NT2/D1 (cell line): Measurements from ENCODE around the gene CCDC69.
"Not testable (repeated sequence)": the region's sequence is repeated elsewhere in the genome, so short reads cannot be mapped to it uniquely, and the experiment has no call there.

Source experiments
- DNase-seq: peaks from one replicate; pipeline ENCODE4 v3.0.0-alpha.2; 2011; ENCODE audit warnings: low read depth, low spot score
- H3K27me3 ChIP-seq: 2 replicates; pipeline ENCODE4 v1.6.0; 2011; ENCODE audit warnings: mild to moderate bottlenecking; ENCODE audit not compliant: insufficient read length, insufficient read depth
- H3K36me3 ChIP-seq: 2 replicates; pipeline ENCODE4 v1.6.1; 2011; ENCODE audit warnings: mild to moderate bottlenecking, low read length, mixed read lengths; ENCODE audit not compliant: insufficient read depth, insufficient read length
- H3K4me1 ChIP-seq: 2 replicates; pipeline ENCODE4 v1.5.1; 2011; ENCODE audit not compliant: insufficient read depth, insufficient read length
- H3K4me3 ChIP-seq: 2 replicates; pipeline ENCODE4 v1.5.1; 2011; ENCODE audit warnings: low read depth; ENCODE audit not compliant: insufficient read length
- H3K9ac ChIP-seq: 2 replicates; pipeline ENCODE4 v1.6.0; 2011; ENCODE audit warnings: low read depth; ENCODE audit not compliant: insufficient read length
- H3K9me3 ChIP-seq: 2 replicates; pipeline ENCODE4 v1.5.1; 2011; ENCODE audit warnings: mild to moderate bottlenecking, low read length; ENCODE audit not compliant: insufficient read depth
- SUZ12 ChIP-seq: IDR thresholded peaks from 2 replicates; pipeline ENCODE4 v1.6.1; 2011; ENCODE audit not compliant: insufficient read length, insufficient read depth; ENCODE audit errors: extremely low read depth
- YY1 ChIP-seq: IDR thresholded peaks from 2 replicates; pipeline ENCODE4 v1.6.1; 2011; ENCODE audit not compliant: insufficient read length, insufficient read depth
- ZNF274 ChIP-seq: IDR thresholded peaks from 2 replicates; pipeline ENCODE4 v1.6.1; 2011; ENCODE audit warnings: mild to moderate bottlenecking, low read depth, low read length

The CCDC69 gene

DNA sequence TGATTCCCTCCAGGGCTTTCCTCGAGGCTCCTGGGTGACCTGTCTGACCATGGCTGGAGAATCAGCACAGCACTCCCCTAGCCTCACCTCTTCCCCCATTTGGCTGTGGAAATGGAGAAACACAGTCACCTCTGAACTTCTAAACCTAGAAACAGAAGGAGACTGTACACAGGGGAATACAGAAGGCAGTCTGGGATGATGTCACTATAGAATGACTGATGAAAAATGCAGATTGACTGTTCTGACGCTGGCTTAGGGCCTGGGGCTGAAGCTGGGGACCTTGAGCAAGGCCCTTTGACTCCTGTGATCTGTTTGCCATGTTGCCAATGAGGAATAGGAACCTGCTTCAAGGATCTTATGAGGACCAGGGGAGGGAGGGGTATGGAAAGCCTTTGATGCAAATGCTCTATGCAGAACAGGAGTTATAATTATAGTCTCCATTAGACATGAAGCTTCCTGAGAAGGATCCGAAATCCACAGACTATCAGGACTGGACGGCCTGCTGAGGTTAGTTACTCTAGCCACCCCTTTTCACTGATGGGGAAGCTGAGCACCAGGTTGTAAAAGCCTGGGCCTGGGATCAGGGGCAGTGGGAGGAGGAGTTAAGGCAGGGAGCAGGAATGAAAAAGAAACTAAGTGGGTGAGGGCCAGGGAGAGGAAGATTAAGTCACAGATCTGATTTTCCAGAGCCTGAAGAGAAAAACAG is 41.9 kb downstream of the CCDC69 start:
- no peaks in the 10 kb centered on the region for H3K9me3 ChIP-seq
- no peaks in the 10 kb centered on the region for H3K36me3 ChIP-seq
- H3K27me3 ChIP-seq, result no peaks in the 10 kb centered on the region
- DNase-seq, result no peak
- TF ChIP-seq YY1 (no peak), SUZ12 (no peak), ZNF274 (no peak)
- no peak overlapping the region for H3K9ac ChIP-seq
- H3K4me3 ChIP-seq, result no peak overlapping the region
- H3K4me1 ChIP-seq, result no peaks in the 10 kb centered on the region

DNA sequence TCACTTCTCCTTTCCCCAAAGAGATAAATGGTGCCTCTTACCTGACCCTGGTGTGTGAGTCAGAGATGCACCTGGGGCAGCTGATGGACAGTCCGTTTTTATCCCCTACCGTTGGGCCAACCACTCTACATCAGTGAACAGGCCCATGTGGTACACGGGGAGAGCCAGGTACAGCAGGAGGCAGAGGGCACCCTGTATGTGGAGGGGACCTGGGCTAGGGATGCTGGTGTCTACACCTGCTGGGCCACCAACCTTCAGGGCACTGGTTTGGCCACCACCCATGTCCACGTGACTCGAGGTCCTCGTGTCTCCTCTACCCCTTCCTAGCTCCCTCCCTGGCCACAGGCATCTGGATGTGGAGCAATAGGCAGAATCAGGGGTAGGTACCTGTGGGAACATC is 43.6 kb downstream of the CCDC69 start:
- no peak for DNase-seq
- Histone ChIP-seq H3K36me3 (no peaks in the 10 kb centered on the region), H3K4me3 (no peak overlapping the region), H3K9me3 (no peaks in the 10 kb centered on the region), H3K4me1 (no peaks in the 10 kb centered on the region), H3K27me3 (no peaks in the 10 kb centered on the region), H3K9ac (no peak overlapping the region)
- TF ChIP-seq SUZ12 (no peak), YY1 (no peak), ZNF274 (no peak)

DNA sequence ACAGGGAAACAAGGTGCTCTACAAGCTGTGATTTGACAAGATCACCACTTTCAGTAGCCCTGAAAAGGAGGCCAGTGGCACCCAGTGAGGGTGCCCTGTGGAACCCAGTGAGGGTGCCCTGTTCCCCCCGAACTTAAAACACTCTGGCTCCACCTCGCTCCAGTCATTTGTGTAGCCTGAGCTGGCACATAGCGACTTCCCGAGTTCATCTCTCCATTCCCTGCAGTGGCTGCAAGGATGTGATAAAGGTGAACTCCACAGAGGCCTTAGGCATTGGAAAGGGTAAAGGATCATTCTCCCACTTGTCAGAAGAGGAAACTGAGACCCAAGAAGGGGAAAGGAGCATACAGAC is 44.4 kb downstream of the CCDC69 start:
- no peaks in the 10 kb centered on the region for H3K9me3 ChIP-seq
- no peaks in the 10 kb centered on the region for H3K4me1 ChIP-seq
- no peaks in the 10 kb centered on the region for H3K27me3 ChIP-seq
- no peaks in the 10 kb centered on the region for H3K36me3 ChIP-seq
- H3K4me3 ChIP-seq, result no peak overlapping the region
- TF ChIP-seq ZNF274 (no peak), YY1 (no peak), SUZ12 (no peak)
- no peak for DNase-seq
- no peak overlapping the region for H3K9ac ChIP-seq

DNA sequence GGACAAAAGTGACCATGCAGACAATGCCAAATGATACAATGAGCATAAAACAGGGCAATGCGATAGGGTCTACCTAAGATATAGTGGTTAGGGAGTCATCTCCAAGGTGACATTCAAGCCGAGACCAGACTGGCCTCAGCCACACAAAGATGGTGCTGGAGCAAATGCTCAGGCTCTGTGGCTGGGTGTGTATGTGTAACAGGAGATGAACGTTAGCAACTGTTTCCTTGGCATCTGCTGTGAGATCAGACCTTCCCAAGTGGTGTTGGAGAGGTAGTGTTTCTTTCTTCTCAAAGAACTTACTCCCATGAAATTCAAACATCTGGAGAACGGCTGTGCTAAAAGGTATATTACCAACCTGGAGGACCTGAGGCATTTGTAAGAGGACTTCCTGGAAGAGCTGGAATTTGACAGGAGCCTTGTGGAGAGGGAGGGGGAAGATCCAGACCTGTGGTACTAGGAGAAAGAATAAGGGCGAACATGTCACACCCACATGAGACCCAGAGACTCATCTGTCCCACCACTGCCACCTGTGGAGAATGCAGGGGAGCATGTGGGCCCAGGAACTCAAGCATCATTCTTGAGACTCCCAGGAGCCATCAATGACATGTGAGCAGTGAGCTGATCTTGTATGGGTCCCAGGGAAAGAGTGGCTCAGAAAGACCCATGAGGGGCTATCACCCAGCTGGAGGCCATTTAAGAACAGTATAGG is 45.0 kb downstream of the CCDC69 start:
- H3K9ac ChIP-seq, result no peak overlapping the region
- no peak overlapping the region for H3K4me3 ChIP-seq
- no peaks in the 10 kb centered on the region for H3K9me3 ChIP-seq
- no peak for DNase-seq
- TF ChIP-seq YY1 (no peak), ZNF274 (no peak), SUZ12 (no peak)
- H3K36me3 ChIP-seq, result no peaks in the 10 kb centered on the region
- peaks cover 4% of the 10 kb centered on the region for H3K4me1 ChIP-seq
- H3K27me3 ChIP-seq, result no peaks in the 10 kb centered on the region

DNA sequence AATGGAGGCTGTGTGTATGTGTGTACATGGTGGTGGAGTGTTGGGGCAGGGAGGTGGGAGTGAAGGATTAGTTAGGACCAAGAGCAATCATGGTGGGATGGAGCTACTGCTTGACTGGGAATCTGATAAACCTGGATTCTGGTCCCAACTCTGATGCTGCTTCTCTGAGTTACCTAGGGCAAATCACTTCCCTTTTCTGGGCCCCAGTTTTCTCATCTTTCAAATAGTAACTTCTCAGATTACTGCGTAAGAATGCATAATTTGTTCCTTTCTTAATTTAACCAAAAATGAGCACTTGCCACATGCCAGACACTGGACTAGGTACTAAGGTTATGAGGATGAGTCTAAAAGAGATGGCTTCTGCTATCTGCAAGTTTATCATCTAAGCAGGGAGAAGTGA is 45.5 kb downstream of the CCDC69 start:
- H3K9ac ChIP-seq, result no peak overlapping the region
- no peak for TF ChIP-seq YY1
- H3K36me3 ChIP-seq, result no peaks in the 10 kb centered on the region
- DNase-seq, result no peak
- H3K27me3 ChIP-seq, result no peaks in the 10 kb centered on the region
- no peak overlapping the region for H3K4me3 ChIP-seq
- H3K4me1 ChIP-seq, result peaks cover 5% of the 10 kb centered on the region
- no peaks in the 10 kb centered on the region for H3K9me3 ChIP-seq

DNA sequence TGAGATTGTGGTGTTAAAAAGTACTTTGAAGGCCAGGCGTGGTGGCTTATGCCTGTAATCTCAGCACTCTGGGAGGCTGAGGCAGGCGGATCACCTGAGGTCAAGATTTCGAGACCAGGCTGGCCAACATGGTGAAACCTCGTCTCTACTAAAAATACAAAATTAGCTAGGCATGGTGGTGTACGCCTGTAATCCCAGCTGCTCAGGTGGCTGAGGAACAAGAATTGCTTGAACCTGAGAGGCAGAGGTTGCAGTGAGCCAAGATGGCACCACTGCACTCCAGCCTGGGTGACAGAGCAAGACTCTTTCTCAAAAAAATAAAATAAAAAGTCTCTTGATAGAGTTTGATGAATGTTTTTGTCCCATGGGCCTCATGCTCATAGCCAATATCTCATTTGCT is 47.6 kb downstream of the CCDC69 start:
- not testable (repeated sequence) for H3K4me1 ChIP-seq, H3K27me3 ChIP-seq, H3K9me3 ChIP-seq, DNase-seq, H3K36me3 ChIP-seq, H3K4me3 ChIP-seq, H3K9ac ChIP-seq

DNA sequence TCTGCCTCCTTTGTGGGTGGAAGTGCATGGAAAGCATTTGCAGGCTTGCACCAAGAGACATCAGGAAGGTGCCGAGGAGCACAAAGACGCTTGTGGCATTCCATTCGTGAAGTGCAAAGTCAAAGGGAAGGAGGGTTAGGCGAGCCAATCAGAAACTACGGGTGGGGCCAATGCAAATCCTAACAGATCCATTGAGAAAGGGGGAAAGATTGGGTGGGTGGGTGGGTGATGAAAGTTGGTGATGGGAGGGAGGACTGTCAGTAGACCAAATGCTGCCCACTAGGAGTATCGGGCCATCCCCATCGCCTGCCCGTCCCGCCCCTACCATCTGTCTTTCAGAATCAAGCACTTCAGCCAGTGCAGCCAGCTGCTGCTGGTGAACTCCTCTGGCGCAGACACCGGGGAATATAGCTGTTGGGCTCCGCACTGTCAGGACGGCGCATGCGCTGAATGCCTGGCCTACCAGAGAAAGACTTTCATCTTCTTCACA is 49.2 kb downstream of the CCDC69 start:
- peaks cover 5% of the 10 kb centered on the region for H3K4me1 ChIP-seq
- H3K9me3 ChIP-seq, result no peaks in the 10 kb centered on the region
- no peak overlapping the region for H3K9ac ChIP-seq
- peak; percentile 32 for DNase-seq
- TF ChIP-seq ZNF274 (no peak), YY1 (no peak), SUZ12 (no peak)
- H3K4me3 ChIP-seq, result no peak overlapping the region
- no peaks in the 10 kb centered on the region for H3K27me3 ChIP-seq
- no peaks in the 10 kb centered on the region for H3K36me3 ChIP-seq
